HepG2 (cell line): ENCODE measurements around the gene SERINC2. TPM values are rescaled to one million over a fixed set of nuclear protein-coding genes. Genes with fewer than 3 reads are reported as not detected.

Source experiments
- ARID2 ChIP-seq: sonication (generic); formaldehyde crosslinking; IDR thresholded peaks from 2 replicates; pipeline ENCODE4 v1.8.1; 2022; ENCODE audit warnings: mild to moderate bottlenecking, missing genetic modification reagents, borderline replicate concordance
- ARNT ChIP-seq: fragments of 450-650 bp; IDR thresholded peaks from 2 replicates; pipeline ENCODE4 v1.6.1; 2017
- ATF5 ChIP-seq: sonication (generic); formaldehyde crosslinking; IDR thresholded peaks from 2 replicates; pipeline ENCODE4 v1.4.0; 2020; ENCODE audit warnings: mild to moderate bottlenecking, low read depth, missing genetic modification reagents
- CENPX ChIP-seq: sonication (generic); formaldehyde crosslinking; IDR thresholded peaks from 2 replicates; pipeline ENCODE4 v1.9.0; 2021; ENCODE audit warnings: mild to moderate bottlenecking, missing genetic modification reagents, moderate library complexity
- GMEB2 ChIP-seq: IDR thresholded peaks from 2 replicates; pipeline ENCODE4 v1.6.1; 2016; ENCODE audit warnings: missing biosample characterization, missing genetic modification reagents, low read depth
- LCORL ChIP-seq, 2 experiments: fragments of 450-650 bp in 1 of 2; sonication (generic) in 1 of 2; formaldehyde crosslinking in 1 of 2; IDR thresholded peaks; 2 replicates each; pipeline versions ENCODE4 v1.5.0 to v1.6.1; 2017 to 2020; ENCODE audit warnings: antibody characterized with exemption in 1 of 2, missing genetic modification reagents in 1 of 2
- NAIF1 ChIP-seq: sonication (generic); formaldehyde crosslinking; IDR thresholded peaks from 2 replicates; pipeline ENCODE4 v1.5.0; 2020; ENCODE audit warnings: mild to moderate bottlenecking, missing genetic modification reagents, borderline replicate concordance
- NPAS2 ChIP-seq: sonication (generic); formaldehyde crosslinking; IDR thresholded peaks from 2 replicates; pipeline ENCODE4 v1.8.0; 2022; ENCODE audit warnings: mild to moderate bottlenecking, missing genetic modification reagents, borderline replicate concordance
- PLSCR1 ChIP-seq: sonication (generic); formaldehyde crosslinking; IDR thresholded peaks from 2 replicates; pipeline ENCODE4 v1.5.0; 2020; ENCODE audit warnings: missing genetic modification reagents, mild to moderate bottlenecking, borderline replicate concordance
- POLR2AphosphoS5 ChIP-seq: IDR thresholded peaks from 2 replicates; pipeline ENCODE4 v1.6.1; 2012; ENCODE audit warnings: low read depth, low read length
- SALL2 ChIP-seq: sonication (generic); formaldehyde crosslinking; IDR thresholded peaks from 2 replicates; pipeline ENCODE4 v1.8.1; 2023; ENCODE audit warnings: mild to moderate bottlenecking, missing genetic modification reagents, inconsistent platforms
- SMARCC2 ChIP-seq: fragments of 450-650 bp; IDR thresholded peaks from 2 replicates; pipeline ENCODE4 v1.6.1; 2017; ENCODE audit warnings: antibody characterized with exemption, mild to moderate bottlenecking
- TAF1 ChIP-seq: sonication (generic); formaldehyde crosslinking; IDR thresholded peaks from 2 replicates; pipeline ENCODE4 v1.4.0; 2020; ENCODE audit warnings: missing genetic modification reagents
- THAP11 ChIP-seq: IDR thresholded peaks from 2 replicates; pipeline ENCODE4 v1.6.1; 2016; ENCODE audit warnings: missing biosample characterization, missing genetic modification reagents
- ZNF101 ChIP-seq: sonication (generic); formaldehyde crosslinking; IDR thresholded peaks from 2 replicates; pipeline ENCODE4 v1.4.0; 2020; ENCODE audit warnings: mild to moderate bottlenecking, low read depth, missing genetic modification reagents, borderline replicate concordance
- ZNF121 ChIP-seq: sonication (generic); formaldehyde crosslinking; IDR thresholded peaks from 2 replicates; pipeline ENCODE4 v1.5.0; 2020; ENCODE audit warnings: mild to moderate bottlenecking, missing genetic modification reagents
- ZNF44 ChIP-seq: sonication (generic); formaldehyde crosslinking; IDR thresholded peaks from 2 replicates; pipeline ENCODE4 v1.5.1; 2020; ENCODE audit warnings: mild to moderate bottlenecking, missing genetic modification reagents
- ZNF678 ChIP-seq: sonication (generic); formaldehyde crosslinking; IDR thresholded peaks from 2 replicates; pipeline ENCODE4 v1.4.0; 2020; ENCODE audit warnings: mild to moderate bottlenecking, missing genetic modification reagents
- ZNF775 ChIP-seq: sonication (generic); formaldehyde crosslinking; IDR thresholded peaks from 2 replicates; pipeline ENCODE4 v1.4.0; 2020; ENCODE audit warnings: missing genetic modification reagents, mild to moderate bottlenecking, moderate library complexity, borderline replicate concordance
- ZNF816 ChIP-seq: sonication (generic); formaldehyde crosslinking; IDR thresholded peaks from 2 replicates; pipeline ENCODE4 v1.8.0; 2022; ENCODE audit warnings: missing genetic modification reagents, mild to moderate bottlenecking, borderline replicate concordance
- ZZZ3 ChIP-seq: sonication (generic); formaldehyde crosslinking; IDR thresholded peaks from 2 replicates; pipeline ENCODE4 v1.4.0; 2020; ENCODE audit warnings: missing genetic modification reagents, mild to moderate bottlenecking, borderline replicate concordance
- polyA plus RNA-seq, 8 experiments: library from polyadenylated mRNA; depleted of rRNA in 3 of 8; stranded (reverse) in 7 of 8; unstranded in 1 of 8; fragments of >200 nt; fragmentation: Illumina TruSeq in 4 of 8; extraction: Trizol in 4 of 8; gene quantifications; 2 replicates each; pipeline versions ENCODE4 v1.2.1 to v1.2.3, GENCODE V29; 2011 to 2016; ENCODE audit warnings: low read depth in 4 of 8, missing spikeins in 1 of 8, mixed read lengths in 1 of 8; ENCODE audit not compliant: insufficient read depth in 1 of 8
- total RNA-seq, 5 experiments: library from RNA; depleted of rRNA; stranded (reverse); fragments of >200 nt; fragmentation: Illumina TruSeq; extraction: Trizol; gene quantifications; 2 replicates each; pipeline ENCODE4 v1.2.3, GENCODE V29; 2016; ENCODE audit warnings: low read depth in 1 of 5
- TF ChIP-seq, protein P1 (sequence below): sonication (generic); formaldehyde crosslinking; IDR thresholded peaks from 2 replicates; pipeline ENCODE4 v1.4.0; 2020; ENCODE audit warnings: missing genetic modification reagents, low read depth, mild to moderate bottlenecking, borderline replicate concordance
- TF ChIP-seq, protein P2 (sequence below): sonication (generic); formaldehyde crosslinking; IDR thresholded peaks from 2 replicates; pipeline ENCODE4; 2020; ENCODE audit warnings: missing genetic modification reagents, mild to moderate bottlenecking, borderline replicate concordance

Gene SERINC2
- total and polyA plus RNA-seq, 2 of the 13 experiments (the other 11 are each of a cell fraction or from before 2014, with no cell fraction given), result 4.8 to 126 TPM

- no peak for TF ChIP-seq PLSCR1 (CRISPR knock-in tag)
- TF ChIP-seq ZNF775, result no peak
- no peak for TF ChIP-seq SMARCC2
- TF ChIP-seq NAIF1 (CRISPR knock-in tag), result no peak
- TF ChIP-seq ZNF678 (CRISPR knock-in tag), result no peak
- no peak for TF ChIP-seq ZZZ3 (CRISPR knock-in tag)
- no peak for TF ChIP-seq ATF5 (CRISPR knock-in tag)
- no peak for TF ChIP-seq ARID2 (CRISPR knock-in tag)
- no peak for TF ChIP-seq GMEB2 (CRISPR knock-in tag)
- no peak for TF ChIP-seq POLR2AphosphoS5
- TF ChIP-seq CENPX (CRISPR knock-in tag), result no peak
- TF ChIP-seq, protein P1, sequence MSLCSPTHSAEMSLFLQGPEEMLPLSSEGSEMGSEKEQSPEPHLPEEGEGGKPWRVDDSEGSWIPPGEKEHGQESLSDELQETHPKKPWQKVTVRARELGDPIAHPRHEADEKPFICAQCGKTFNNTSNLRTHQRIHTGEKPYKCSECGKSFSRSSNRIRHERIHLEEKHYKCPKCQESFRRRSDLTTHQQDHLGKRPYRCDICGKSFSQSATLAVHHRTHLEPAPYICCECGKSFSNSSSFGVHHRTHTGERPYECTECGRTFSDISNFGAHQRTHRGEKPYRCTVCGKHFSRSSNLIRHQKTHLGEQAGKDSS (CRISPR knock-in tag), result 0 out of 2 replicates have a peak, but pooled peaks have one; percentile 49
- 0 out of 2 replicates have a peak, but pooled peaks have one; percentile 11 for TF ChIP-seq THAP11 (CRISPR knock-in tag)
- peak; percentile 99 for TF ChIP-seq ZNF121 (CRISPR knock-in tag)
- TF ChIP-seq ZNF101, result no peak
- TF ChIP-seq ARNT, result no peak
- no peak for TF ChIP-seq NPAS2
- TF ChIP-seq TAF1, result no peak; the same call in 1 of the 2 replicates
- peak; percentile 77; the same call in 1 of the 2 replicates for TF ChIP-seq LCORL (IDR thresholded peaks at IDR 0.05)
- peak; percentile 98 for TF ChIP-seq LCORL (CRISPR knock-in tag; IDR thresholded peaks at IDR 0.05)
- TF ChIP-seq ZNF44 (CRISPR knock-in tag), result no peak
- TF ChIP-seq ZNF816 (CRISPR knock-in tag), result no peak
- TF ChIP-seq, protein P2, sequence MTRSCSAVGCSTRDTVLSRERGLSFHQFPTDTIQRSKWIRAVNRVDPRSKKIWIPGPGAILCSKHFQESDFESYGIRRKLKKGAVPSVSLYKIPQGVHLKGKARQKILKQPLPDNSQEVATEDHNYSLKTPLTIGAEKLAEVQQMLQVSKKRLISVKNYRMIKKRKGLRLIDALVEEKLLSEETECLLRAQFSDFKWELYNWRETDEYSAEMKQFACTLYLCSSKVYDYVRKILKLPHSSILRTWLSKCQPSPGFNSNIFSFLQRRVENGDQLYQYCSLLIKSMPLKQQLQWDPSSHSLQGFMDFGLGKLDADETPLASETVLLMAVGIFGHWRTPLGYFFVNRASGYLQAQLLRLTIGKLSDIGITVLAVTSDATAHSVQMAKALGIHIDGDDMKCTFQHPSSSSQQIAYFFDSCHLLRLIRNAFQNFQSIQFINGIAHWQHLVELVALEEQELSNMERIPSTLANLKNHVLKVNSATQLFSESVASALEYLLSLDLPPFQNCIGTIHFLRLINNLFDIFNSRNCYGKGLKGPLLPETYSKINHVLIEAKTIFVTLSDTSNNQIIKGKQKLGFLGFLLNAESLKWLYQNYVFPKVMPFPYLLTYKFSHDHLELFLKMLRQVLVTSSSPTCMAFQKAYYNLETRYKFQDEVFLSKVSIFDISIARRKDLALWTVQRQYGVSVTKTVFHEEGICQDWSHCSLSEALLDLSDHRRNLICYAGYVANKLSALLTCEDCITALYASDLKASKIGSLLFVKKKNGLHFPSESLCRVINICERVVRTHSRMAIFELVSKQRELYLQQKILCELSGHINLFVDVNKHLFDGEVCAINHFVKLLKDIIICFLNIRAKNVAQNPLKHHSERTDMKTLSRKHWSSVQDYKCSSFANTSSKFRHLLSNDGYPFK, result peak; percentile 46; the same call in 1 of the 2 replicates
- TF ChIP-seq SALL2 (CRISPR knock-in tag), result no peak
Measured at GRCh38 chr1:31441970-31442647, 29.1 kb downstream of the SERINC2 start (continued).
